A673 (cell line): ENCODE results near the gene BTN2A1. TPM values are rescaled to one million over a fixed set of nuclear protein-coding genes. Genes with fewer than 3 reads are reported as not detected.
"Not testable (repeated sequence)": the region's sequence is repeated elsewhere in the genome, so short reads cannot be mapped to it uniquely, and the experiment has no call there.

ENCODE experiments used
- BruUV-seq: library from RNA; stranded (reverse); fragments of 400-500 nt; replicated peaks from 2 replicates; lab custom pipeline; 2021; lab: Mats Ljungman, UMichigan
- CTCF ChIA-PET: fragments of 300-600 bp; sonication (Branson Sonifier 250); formaldehyde crosslinking; loops from one replicate; lab custom pipeline; 2022; ENCODE audit warnings: antibody characterized with exemption; lab: Charles Lee
- POLR2A ChIA-PET: fragments of 300-600 bp; sonication (Branson Sonifier 250); formaldehyde crosslinking; loops from one replicate; lab custom pipeline; 2022; ENCODE audit warnings: antibody characterized with exemption; ENCODE audit not compliant: low non-redundant PET; lab: Charles Lee
- DNase-seq: peaks from one replicate; pipeline ENCODE4 v3.0.0-alpha.2; 2015; ENCODE audit warnings: low spot score
- H3K27ac ChIP-seq: fragments of 200-600 bp; sonication (generic); 2 replicates; pipeline ENCODE4 v1.5.1; 2016; ENCODE audit warnings: mixed run types, low read depth, mild to moderate bottlenecking, mixed read lengths, antibody characterized with exemption, low read length; ENCODE audit not compliant: poor library complexity, severe bottlenecking
- H3K27me3 ChIP-seq: fragments of 200-600 bp; sonication (generic); replicated peaks from 2 replicates; pipeline ENCODE4 v1.6.1; 2017; ENCODE audit warnings: mixed run types, low read depth, mild to moderate bottlenecking, mixed read lengths, antibody characterized with exemption, low read length; ENCODE audit not compliant: insufficient read depth, poor library complexity
- H3K36me3 ChIP-seq: fragments of 200-600 bp; sonication (generic); 2 replicates; pipeline ENCODE4 v1.6.1; 2016; ENCODE audit warnings: mixed run types, mild to moderate bottlenecking, mixed read lengths, antibody characterized with exemption, low read length; ENCODE audit not compliant: insufficient read depth, poor library complexity, severe bottlenecking
- H3K4me1 ChIP-seq: fragments of 200-600 bp; sonication (generic); 2 replicates; pipeline ENCODE4 v1.6.1; 2017; ENCODE audit warnings: mixed run types, mild to moderate bottlenecking, mixed read lengths, antibody characterized with exemption, low read length; ENCODE audit not compliant: insufficient read depth, poor library complexity, severe bottlenecking
- H3K4me3 ChIP-seq: fragments of 200-600 bp; sonication (generic); 2 replicates; pipeline ENCODE4 v1.5.1; 2016; ENCODE audit warnings: low read depth, mixed run types, mild to moderate bottlenecking, mixed read lengths, low read length; ENCODE audit not compliant: poor library complexity, severe bottlenecking
- H3K9me3 ChIP-seq: fragments of 200-600 bp; sonication (generic); 2 replicates; pipeline ENCODE4 v1.6.1; 2016; ENCODE audit warnings: mixed run types, low read depth, mild to moderate bottlenecking, mixed read lengths, antibody characterized with exemption, low read length; ENCODE audit not compliant: poor library complexity, severe bottlenecking
- CTCF ChIP-seq: fragments of 300-800, 200-600 bp; sonication (generic); conservative IDR thresholded peaks from 2 replicates; pipeline ENCODE4 v1.5.1; 2017; ENCODE audit warnings: low read depth, mild to moderate bottlenecking, antibody characterized with exemption, low read length, moderate library complexity, mixed read lengths
- EZH2 ChIP-seq: fragments of 200-600 bp; sonication (generic); IDR thresholded peaks from 2 replicates; pipeline ENCODE4 v1.6.1; 2017; ENCODE audit warnings: borderline replicate concordance, low read depth, mild to moderate bottlenecking, mixed read lengths, antibody characterized with exemption, low read length; ENCODE audit not compliant: poor library complexity, severe bottlenecking
- intact Hi-C: fragments of 100-400 bp; cut with micrococcal nuclease; formaldehyde crosslinking; loops from one replicate; pipeline ENCODE4 v1.10.0; 2022; ENCODE audit not compliant: unreplicated experiment
- total RNA-seq: library from RNA; stranded (reverse); gene quantifications from 2 replicates; pipeline ENCODE4 v1.2.3, GENCODE V29; 2021

The BTN2A1 gene
- total RNA-seq, 1 experiment from 2014 or later, result 32.2 TPM

DNA sequence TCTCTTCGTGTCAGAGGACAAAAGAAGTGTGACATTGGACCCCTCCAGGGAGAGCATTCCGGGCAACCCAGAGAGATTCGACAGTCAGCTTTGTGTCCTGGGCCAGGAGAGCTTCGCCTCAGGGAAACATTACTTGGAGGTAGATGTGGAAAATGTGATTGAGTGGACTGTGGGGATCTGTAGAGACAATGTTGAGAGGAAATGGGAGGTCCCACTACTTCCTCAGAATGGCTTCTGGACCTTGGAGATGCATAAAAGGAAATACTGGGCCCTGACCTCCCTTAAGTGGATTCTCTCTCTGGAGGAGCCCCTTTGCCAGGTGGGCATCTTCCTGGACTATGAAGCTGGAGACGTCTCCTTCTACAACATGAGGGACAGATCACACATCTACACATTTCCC, 27.0 kb upstream of the BTN2A1 start:
- no peaks in the 10 kb centered on the region for H3K9me3 ChIP-seq
- peaks cover 11% of the 10 kb centered on the region for H3K36me3 ChIP-seq
- CTCF ChIA-PET, result no interaction called here
- no TSS peak for BruUV-seq
- H3K27me3 ChIP-seq, result no peaks in the 10 kb centered on the region
- no peak for DNase-seq
- no peaks in the 10 kb centered on the region for H3K4me1 ChIP-seq
- H3K27ac ChIP-seq, result no peak overlapping the region
- no peak overlapping the region for H3K4me3 ChIP-seq
- POLR2A ChIA-PET, result no interaction called here
- no peak for TF ChIP-seq EZH2
- TF ChIP-seq CTCF, result no peak
- intact Hi-C loops, result no loop called here

- Histone ChIP-seq H3K27ac (no peak overlapping the region), H3K9me3 (no peaks in the 10 kb centered on the region), H3K4me3 (no peak overlapping the region), H3K4me1 (no peaks in the 10 kb centered on the region), H3K36me3 (peaks cover 11% of the 10 kb centered on the region), H3K27me3 (no peaks in the 10 kb centered on the region)
- ChIA-PET POLR2A (no interaction called here), CTCF (no interaction called here)
- TF ChIP-seq EZH2 (no peak), CTCF (no peak)
- BruUV-seq, result no TSS peak
- DNase-seq, result no peak
- intact Hi-C loops, result no loop called here
These were observed 26.2 kb upstream of the BTN2A1 start for GRCh38 chr6:26431258-26432172.

GRCh38 chr6:26432627-26433201, 25.0 kb upstream of the BTN2A1 start:
- no TSS peak for BruUV-seq
- POLR2A ChIA-PET, result no interaction called here
- Histone ChIP-seq H3K36me3 (peaks cover 11% of the 10 kb centered on the region), H3K27ac (no peak overlapping the region), H3K4me1 (no peaks in the 10 kb centered on the region), H3K4me3 (no peak overlapping the region), H3K9me3 (no peaks in the 10 kb centered on the region), H3K27me3 (no peaks in the 10 kb centered on the region)
- no peak for DNase-seq
- intact Hi-C loops, result no loop called here
- CTCF ChIA-PET, result no interaction called here
- no peak for TF ChIP-seq CTCF
- TF ChIP-seq EZH2, result no peak

GRCh38 chr6:26433680-26434079, 24.1 kb upstream of the BTN2A1 start:
- H3K27ac ChIP-seq, POLR2A ChIA-PET, H3K4me1 ChIP-seq, H3K4me3 ChIP-seq, CTCF ChIA-PET, DNase-seq, H3K27me3 ChIP-seq, BruUV-seq, intact Hi-C loops, H3K9me3 ChIP-seq: not testable (repeated sequence)
- peaks cover 11% of the 10 kb centered on the region for H3K36me3 ChIP-seq
